Spleen (tissue), 7 donors: Measurements from ENCODE around the gene SEPTIN1.

Experiments
- POLR2A ChIP-seq, 3 donors: fragments of 450-650 bp; IDR thresholded peaks; one replicate each; pipeline ENCODE4 v1.5.1; 2017; ENCODE audit warnings: antibody characterized with exemption in 3 of 3, mild to moderate bottlenecking in 1 of 3
- TF ChIP-seq, protein P1 (sequence below), 11 experiments: fragments of 200-600 bp in 7 of 11; fragments of 450-650 bp in 4 of 11; sonication (generic) in 4 of 11; IDR thresholded peaks in 8 of 11; conservative IDR thresholded peaks in 3 of 11; 1 replicate in 7 of 11; 2 replicates in 4 of 11; pipeline versions ENCODE4 v1.4.0 to v1.8.0; 2016 to 2021; ENCODE audit warnings: antibody characterized with exemption in 11 of 11, inconsistent platforms in 4 of 11, mild to moderate bottlenecking in 1 of 11
- donor health status: DM: no; HTN: no; CAD: no; lungs with moderate emphysema.
- donor health status: DM: no; HTN: no; CAD: no.
- donor health status: DM: no; HTN: no; CAD: no.

DNA sequence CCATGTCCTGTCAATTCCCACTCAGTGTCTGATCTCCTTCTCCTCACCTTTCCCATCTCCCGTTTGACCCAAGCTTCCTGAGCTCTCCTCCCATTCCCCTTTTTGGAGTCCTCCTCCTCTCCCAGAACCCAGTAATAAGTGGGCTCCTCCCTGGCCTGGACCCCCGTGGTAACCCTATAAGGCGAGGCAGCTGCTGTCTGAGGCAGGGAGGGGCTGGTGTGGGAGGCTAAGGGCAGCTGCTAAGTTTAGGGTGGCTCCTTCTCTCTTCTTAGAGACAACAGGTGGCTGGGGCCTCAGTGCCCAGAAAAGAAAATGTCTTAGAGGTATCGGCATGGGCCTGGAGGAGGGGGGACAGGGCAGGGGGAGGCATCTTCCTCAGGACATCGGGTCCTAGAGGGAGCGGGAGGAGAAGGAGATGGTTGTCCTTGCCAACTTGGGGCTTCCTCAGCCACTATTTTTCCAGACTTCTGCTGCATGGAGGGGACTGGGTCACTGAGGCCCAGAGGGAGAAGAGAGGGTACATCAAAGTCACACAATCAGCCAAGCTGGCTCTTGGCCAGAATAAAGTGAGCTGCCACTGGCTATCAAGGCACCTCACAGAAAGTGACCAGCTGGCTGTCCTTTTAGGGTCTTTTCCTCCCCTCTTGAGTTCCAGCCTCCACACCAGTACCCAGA, 10.2 kb downstream of the SEPTIN1 start:
- TF ChIP-seq, protein P1, sequence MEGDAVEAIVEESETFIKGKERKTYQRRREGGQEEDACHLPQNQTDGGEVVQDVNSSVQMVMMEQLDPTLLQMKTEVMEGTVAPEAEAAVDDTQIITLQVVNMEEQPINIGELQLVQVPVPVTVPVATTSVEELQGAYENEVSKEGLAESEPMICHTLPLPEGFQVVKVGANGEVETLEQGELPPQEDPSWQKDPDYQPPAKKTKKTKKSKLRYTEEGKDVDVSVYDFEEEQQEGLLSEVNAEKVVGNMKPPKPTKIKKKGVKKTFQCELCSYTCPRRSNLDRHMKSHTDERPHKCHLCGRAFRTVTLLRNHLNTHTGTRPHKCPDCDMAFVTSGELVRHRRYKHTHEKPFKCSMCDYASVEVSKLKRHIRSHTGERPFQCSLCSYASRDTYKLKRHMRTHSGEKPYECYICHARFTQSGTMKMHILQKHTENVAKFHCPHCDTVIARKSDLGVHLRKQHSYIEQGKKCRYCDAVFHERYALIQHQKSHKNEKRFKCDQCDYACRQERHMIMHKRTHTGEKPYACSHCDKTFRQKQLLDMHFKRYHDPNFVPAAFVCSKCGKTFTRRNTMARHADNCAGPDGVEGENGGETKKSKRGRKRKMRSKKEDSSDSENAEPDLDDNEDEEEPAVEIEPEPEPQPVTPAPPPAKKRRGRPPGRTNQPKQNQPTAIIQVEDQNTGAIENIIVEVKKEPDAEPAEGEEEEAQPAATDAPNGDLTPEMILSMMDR (IDR thresholded peaks at IDR 0.05 in 8 of 11, conservative IDR thresholded peaks at IDR 0.05 in 3 of 11): no peak
- TF ChIP-seq POLR2A (IDR thresholded peaks at IDR 0.05): no peak
